SK-MEL-5 (cell line): ENCODE data around the gene RUVBL2. TPM values are rescaled to one million over a fixed set of nuclear protein-coding genes. Genes with fewer than 3 reads are reported as not detected.

ENCODE experiments used
- DNase-seq: peaks from one replicate; pipeline ENCODE4 v3.0.0-alpha.2; 2016; ENCODE audit warnings: low read depth, low spot score
- in situ Hi-C: cut with HindIII; loops from 2 replicates; pipeline ENCODE4 v1.10.0; 2016; ENCODE audit warnings: low sequenced_read_pairs, high pct_unique_total_duplicates, low pct_unique_long_range_greater_than_20kb
- polyA plus RNA-seq, 2 experiments: library from polyadenylated mRNA; depleted of rRNA; stranded (reverse); fragments of >200 nt; gene quantifications; 2 replicates each; pipeline ENCODE4 v1.2.3, GENCODE V29; 2015
- total RNA-seq: library from RNA; depleted of rRNA; stranded (reverse); fragments of >200 nt; shearing (Covaris generic); gene quantifications from 2 replicates; pipeline ENCODE4 v1.2.3, GENCODE V29; 2014; rRNA removed

RUVBL2 gene
- 199 and 203 TPM in 2 replicates for total RNA-seq
- polyA plus RNA-seq (2015; cell fraction: cytosol; rRNA removed): 191 and 198 TPM in 2 replicates
- 122 and 139 TPM in 2 replicates for polyA plus RNA-seq (2015; cell fraction: nucleus; rRNA removed)

DNA sequence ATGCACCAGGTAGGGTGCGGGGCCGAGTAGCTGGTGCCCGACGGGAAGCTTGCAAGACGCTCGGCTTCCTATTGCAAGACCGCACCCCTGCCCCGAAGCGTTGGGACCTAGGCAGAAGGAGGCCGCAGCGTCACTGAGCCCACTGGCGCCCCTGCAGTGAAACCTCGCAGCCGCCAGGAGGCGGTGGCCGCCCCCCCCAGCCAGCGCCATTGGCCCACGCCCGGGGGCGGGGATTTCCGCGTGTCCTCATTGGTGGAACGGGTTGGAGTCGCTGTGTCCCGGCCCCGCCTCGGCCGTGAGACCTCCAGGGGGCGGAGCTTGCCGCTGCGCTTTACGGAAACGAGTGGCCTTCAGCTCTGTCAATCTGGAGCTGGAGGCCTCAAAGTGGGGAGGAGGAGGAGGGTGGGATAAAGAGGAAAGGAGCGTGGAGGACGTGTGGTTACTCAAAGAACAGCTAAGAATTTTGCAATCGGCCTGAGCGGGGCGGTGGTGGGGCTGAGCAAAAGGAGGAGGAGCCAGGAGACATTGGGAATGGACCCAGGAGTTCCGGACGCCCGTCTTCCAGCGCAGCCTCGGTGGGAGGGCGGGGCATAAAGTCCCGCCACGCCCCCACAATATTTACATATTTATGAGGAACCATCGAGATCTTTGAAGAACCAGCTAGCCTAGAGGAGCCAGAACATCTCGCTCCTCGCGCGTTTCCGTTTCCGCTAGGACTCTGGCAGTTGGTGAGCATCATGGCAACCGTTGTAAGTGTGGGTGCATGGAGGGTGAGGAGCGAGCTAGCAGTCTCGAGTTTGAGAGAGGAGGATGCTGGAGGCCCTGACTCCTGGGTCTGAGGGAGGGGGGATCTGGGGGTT lies at the start of gene RUVBL2, which contains the start of gene GYS1:
Gene RUVBL2, plus strand, starts transcription at position 713 of the 860 bp plus-strand sequence. Its CDS starts 25 bp downstream, at position 738.
Gene GYS1, minus strand, starts transcription at position 135 of the 860 bp plus-strand sequence. CDS start 197 bp downstream, outside the sequence.
- in situ Hi-C loops: no loop called here
- DNase-seq: peak; percentile 99

DNA sequence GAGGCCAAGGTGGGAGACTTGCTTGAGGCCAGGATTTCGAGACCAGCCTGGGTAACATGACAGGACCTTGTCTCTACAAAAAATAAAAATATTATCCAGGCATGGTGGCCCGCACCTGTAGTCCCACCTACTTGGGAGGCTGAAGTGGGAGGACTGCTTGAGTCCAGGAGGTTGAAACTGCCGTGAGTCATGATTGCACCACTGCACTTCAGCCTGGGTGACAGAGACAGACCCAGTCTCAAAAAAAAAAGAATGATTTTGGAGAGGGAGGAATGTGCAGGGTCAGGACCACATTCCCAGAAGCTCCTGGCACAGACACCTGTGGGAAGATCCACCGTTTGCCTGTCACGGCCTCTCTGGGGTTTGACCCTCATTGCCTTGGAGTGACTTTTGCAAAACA lies 48.3 kb upstream of the RUVBL2 start:
- DNase-seq: no peak
- in situ Hi-C loops: no loop called here

DNA sequence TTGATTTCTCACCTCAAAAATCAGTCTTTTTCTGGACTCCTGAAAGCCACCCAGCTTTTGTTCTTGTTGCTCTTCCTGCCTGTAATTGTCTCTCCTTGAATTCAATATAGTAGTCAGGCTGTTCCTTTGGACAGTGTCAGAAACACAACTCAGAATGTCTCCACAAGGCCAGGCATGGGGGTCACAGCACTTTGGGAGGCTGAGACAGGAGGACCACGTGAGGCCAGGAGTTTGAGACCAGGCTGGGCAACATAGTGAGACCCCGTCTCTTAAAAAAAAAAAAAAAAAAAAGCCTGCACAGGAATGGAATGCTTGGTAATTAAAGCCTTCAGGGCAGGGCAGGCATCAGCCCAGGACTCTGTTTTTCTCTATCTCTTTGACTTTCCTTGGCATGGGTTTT lies 47.9 kb upstream of the RUVBL2 start:
- in situ Hi-C loops: no loop called here
- no peak for DNase-seq

DNA sequence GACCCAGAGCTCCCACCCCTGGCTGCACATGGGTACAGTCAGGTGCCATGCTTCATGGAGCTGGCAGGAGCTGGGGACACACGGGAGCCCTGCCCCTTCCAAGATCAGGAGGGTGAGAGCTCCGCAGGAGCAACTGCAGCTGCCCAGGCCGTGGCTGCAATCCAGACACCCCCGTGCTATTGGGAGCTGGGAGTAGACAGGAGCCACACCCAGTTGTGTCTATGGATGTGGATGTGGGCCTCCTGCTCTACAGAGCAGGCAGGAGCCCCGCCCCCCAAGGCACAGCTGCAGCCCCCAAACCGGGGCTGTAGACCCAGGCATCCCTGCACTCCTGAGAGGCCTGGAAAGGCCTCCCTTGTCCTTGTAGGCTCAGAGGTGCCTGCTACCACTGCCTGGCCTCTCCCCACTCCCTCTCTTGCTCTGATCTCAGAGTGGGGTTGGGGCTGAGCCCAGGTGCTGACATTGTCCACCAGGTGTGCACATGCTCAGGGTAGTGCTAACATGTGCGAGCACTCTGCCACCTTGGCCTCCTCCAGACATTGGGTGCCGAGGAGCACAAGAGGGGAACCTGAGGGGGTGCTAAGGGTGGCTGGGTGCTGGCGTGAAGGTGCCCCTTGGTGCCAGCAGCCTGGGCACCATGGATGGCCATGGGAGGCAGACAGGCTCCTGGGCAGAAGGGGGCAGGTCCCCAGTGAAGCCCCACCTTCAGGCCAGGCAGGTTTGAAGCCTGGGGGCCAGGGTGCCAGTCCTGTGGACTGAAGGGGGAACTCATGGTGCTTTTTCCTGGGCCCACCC lies 47.0 kb upstream of the RUVBL2 start:
- no peak for DNase-seq
- in situ Hi-C loops: no loop called here

DNA sequence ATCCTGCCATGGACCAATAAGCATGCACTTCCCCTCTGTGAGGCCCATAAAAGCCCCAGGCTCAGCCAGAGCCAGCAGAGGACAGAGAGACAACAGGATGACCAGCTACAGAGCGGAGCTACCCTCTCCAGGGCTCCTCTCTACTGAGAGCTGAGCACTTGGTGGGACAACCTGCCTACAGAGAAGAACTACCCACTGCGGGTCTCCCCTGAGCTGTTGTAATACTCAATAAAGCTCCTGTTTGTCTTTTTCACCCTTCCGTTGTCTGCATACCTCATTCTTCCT lies 46.5 kb upstream of the RUVBL2 start:
- in situ Hi-C loops: no loop called here
- no peak for DNase-seq

DNA sequence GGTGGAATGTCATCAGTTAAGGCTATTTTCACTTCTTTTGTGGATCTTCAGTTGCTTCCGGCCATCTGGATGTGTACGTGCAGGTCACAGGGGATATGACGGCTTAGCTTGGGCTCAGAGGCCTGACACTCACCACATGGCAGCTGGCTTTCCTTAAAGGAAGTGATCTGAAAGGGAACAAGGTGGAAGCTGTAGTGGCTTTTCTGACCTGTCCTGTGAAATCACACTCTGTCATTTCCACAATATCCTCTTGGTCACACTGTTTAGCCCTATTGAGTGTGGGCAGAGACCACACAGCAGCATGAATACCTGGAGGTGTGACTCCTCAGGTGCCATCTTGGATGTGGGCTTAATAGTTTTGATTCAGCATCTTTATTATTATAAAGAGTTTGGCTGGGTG lies 43.5 kb upstream of the RUVBL2 start:
- in situ Hi-C loops: no loop called here

DNA sequence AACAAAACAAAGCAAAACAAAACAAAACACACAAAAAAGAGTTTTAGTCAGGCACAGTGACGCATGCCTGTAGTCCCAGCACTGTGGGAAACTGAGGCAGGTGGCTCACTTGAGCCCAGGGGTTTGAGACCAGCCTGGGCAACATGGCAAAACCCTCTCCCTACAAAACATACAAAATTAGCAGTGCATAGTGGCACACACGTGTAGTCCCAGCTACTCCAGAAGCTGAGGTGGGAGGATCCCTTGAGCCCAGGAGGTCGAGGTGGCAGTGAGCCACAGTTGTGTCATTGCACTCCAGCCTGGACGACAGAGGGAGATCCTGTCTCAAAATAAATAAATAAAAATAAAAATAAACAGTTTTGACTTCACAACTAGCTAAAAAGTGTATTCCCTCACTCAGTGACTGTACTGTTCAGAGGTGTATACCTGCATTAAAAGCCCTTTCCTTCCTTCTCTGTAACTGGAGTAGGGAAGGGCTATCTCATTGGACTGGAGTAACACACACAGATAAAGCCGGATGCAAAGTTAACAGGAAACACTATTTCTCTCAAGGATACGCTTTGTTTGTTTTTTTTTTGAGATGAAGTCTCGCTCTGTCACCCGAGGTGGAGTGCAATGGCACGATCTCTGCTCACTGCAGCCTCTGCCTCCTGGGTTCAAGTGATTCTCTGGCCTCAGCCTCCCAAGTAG lies 42.7 kb upstream of the RUVBL2 start:
- DNase-seq: no peak
- in situ Hi-C loops: no loop called here

More for the DNA sequence above, 43.5 kb upstream of the RUVBL2 start:
- no peak for DNase-seq

DNA sequence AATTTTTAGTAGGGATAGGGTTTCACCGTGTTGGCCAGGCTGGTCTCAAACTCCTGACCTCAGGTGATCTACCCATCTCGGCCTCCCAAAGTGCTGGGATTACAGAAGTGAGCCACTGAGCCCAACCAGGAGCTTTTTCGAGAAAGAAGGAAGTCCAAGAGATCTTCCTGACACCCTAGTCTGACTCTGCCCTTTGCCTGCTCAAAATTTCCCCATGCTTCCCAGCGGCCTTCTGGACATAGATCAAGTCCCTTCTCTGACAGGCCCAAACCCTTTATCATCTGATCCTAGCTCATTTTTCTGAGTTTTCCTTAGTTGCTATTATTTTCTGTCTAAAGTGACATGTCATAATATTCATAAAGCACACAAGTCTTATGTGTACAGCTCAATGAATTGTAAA lies 40.5 kb upstream of the RUVBL2 start:
- in situ Hi-C loops: no loop called here

DNA sequence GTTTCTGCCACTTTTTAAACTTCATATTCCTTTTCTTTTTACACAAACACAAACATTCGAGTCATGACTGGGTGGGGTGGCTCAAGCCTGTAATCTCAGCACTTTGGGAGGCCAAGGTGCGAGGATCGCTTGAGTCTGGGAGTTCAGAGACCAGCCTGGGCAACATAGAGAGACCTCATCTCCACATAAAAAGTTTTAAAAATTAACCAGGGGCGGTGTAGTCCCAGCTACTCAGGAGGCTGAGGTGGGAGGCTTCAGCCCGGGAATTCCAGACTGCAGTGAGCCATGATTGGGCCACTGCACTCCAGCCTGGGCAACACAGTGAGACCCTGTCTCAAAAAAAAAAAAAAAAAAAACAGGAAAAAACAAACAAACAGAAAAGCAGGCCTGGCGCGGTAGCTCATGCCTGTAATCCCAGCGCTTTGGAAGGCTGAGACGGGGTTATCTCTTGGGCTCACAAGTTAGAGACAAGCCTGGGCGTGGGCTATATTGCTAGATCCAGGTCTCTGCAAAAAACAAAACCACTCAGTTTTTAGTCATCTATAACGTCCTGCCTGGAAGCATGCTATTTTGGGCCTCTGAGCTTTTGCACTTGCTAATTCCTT lies 39.6 kb upstream of the RUVBL2 start:
- DNase-seq: no peak
- in situ Hi-C loops: no loop called here

More for the DNA sequence above, 40.5 kb upstream of the RUVBL2 start:
- no peak for DNase-seq

DNA sequence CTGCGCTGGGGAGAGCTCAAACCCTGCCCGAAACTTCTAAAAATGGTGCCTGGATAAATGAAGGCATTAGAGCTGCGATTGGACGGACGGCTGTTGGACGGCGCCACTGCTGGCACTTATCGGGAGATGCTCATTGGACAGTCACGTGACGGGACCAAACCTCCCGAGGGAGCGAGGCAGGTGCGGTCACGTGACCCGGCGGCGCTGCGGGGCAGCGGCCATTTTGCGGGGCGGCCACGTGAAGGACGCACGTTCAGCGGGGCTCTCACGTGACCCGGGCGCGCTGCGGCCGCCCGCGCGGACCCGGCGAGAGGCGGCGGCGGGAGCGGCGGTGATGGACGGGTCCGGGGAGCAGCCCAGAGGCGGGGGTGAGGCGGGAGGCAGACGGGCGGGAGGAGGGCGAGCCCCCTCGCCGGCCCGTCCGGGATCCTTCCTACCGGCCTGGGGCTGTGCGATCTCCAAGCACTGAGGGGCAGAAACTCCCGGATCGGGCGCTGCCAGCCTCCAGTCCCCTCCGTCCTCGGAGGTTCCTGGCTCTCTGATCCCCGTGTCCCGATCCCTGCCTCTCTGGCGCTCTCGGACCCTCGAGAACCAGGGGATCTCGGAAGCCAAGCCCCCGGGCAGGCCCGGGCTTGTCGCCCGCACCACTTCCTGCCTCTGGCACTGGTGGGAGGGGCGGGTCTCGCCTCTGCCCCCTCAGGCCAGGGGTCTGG lies 38.9 kb upstream of the RUVBL2 start, which contains the start of gene BAX:
Gene BAX, plus strand, starts transcription at position 281 of the 713 bp plus-strand sequence. Its CDS starts 54 bp downstream, at position 335.
- in situ Hi-C loops: no loop called here
- DNase-seq: peak; percentile 96

DNA sequence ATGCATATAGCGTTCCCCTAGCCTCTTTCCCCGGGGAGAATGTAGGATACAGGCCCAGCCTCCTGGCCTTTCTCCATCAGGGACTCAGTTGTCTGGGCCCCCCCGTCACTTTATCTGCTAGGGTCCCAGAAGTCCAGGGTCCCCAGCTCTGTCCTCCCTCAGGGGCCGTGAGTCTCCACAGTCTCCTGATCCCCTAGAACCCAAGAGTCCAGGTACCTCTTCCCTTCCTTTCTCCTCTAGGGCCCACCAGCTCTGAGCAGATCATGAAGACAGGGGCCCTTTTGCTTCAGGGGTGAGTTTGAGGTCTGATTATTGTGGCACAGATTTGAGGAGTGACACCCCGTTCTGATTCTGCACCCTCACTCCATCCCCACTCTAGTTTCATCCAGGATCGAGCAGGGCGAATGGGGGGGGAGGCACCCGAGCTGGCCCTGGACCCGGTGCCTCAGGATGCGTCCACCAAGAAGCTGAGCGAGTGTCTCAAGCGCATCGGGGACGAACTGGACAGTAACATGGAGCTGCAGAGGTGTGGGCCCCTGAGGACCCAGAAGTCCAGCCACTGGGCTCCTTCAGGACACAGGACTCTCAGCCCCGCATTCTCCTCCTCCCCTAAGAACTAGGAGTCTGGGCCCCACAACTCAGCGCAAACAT lies 38.3 kb upstream of the RUVBL2 start:
- in situ Hi-C loops: no loop called here
- DNase-seq: no peak

DNA sequence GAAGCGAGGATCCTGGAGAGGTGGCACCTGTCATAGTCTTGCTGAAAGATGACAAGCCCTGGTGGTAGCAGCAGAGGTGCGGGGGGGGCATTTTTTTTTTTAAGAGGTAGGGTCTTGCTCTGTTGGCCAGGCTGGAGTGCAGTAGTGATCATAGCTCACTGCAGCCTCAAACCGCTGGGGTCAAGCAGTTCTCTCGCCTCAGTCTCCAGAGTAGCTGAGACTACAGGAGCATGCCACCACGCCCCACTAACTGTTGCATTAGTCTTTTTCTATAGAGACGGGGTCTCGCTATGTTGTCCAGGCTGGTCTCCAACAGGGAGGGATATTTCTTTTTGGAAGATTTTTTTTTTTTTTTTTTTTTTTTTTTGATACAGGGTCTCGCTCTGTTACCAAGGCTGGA lies 35.7 kb upstream of the RUVBL2 start:
- DNase-seq: no peak
- in situ Hi-C loops: no loop called here

DNA sequence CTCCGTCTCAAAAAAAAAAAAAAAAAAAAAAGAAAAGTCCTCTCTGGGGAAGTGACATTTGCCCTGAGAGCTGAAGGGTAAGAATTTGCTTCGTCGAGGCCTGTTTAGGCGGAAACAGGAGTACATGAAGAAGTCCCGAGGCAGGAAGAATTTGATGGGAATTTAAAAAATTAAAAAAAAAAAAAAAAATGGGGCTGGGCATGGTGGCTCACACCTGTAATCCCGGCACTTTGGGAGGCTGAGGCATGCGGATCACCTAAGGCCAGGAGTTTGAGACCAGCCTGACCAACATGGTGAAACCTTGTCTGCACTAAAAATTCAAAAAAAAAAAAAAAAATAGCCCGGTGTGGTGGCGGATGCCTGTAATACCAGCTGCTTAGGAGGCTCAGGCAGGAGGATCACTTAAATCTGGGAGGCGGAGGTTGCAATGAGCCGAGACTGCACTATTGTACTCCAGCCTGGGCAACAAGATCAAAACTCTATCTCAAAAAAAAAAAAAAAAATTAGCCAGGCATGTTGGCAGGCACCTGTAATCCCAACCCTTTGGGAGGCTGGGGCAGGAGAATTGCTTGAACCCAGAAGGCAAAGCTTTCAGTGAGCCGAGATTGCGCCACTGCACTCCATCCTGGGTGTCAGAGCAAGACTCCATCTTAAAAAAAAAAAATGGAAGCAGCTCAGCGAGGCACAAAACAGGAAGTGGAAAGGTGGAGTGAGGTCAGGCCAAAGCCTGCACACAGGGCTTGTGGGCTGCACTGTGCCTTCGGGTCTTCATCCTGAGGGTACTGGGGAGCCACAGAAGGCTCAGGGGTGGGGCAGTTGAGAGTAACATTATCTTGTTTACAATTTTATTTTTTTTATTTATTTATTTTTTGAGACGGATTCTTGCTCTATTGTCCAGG lies 34.1 kb upstream of the RUVBL2 start:
- in situ Hi-C loops: no loop called here

DNA sequence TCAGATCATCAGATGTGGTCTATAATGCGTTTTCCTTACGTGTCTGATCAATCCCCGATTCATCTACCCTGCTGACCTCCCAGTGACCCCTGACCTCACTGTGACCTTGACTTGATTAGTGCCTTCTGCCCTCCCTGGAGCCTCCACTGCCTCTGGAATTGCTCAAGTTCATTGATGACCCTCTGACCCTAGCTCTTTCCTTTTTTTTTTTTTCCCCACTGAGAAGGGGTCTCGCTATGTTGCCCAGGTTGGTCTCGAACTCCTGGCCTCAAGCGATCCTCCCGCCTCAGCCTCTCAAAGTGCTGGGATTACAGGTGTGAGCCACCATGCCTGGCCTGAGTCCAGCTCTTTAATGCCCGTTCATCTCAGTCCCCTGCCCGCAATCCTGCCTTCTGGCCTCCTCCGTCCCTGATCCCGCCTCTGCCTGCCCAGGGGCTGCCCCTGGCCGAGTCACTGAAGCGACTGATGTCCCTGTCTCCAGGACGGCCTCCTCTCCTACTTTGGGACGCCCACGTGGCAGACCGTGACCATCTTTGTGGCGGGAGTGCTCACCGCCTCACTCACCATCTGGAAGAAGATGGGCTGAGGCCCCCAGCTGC lies 32.5 kb upstream of the RUVBL2 start:
- in situ Hi-C loops: no loop called here
- DNase-seq: no peak

More for the DNA sequence above, 34.1 kb upstream of the RUVBL2 start:
- DNase-seq: no peak

DNA sequence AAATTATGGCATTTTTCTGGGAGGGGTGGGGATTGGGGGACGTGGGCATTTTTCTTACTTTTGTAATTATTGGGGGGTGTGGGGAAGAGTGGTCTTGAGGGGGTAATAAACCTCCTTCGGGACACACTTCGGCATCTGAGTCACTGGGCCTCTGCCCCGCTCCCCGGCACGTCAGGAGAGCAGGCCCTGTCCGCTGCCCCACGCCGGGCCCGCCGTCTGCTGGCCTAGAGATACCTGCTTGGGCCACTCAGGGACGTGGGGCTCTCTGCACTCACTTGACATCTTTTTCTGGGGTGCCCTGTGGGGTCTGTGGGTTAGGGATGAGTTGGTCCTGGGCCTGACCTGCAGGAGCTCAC lies 32.0 kb upstream of the RUVBL2 start:
- no peak for DNase-seq
- in situ Hi-C loops: no loop called here
